HepG2 (cell line): ENCODE results near the gene ST3GAL4. TPM values are rescaled to one million over a fixed set of nuclear protein-coding genes. Genes with fewer than 3 reads are reported as not detected.

Experiments
- CREB1 ChIP-seq, 2 experiments: fragments of 450-650 bp in 1 of 2; IDR thresholded peaks; 2 replicates each; pipeline ENCODE4 v1.6.1; 2016 to 2017; ENCODE audit warnings: control low read depth in 1 of 2, mild to moderate bottlenecking in 1 of 2, missing compliant biosample characterization in 1 of 2, missing genetic modification characterization in 1 of 2
- DMAP1 ChIP-seq: IDR thresholded peaks from 2 replicates; pipeline ENCODE4 v1.6.1; 2016
- ERF ChIP-seq: IDR thresholded peaks from 2 replicates; pipeline ENCODE4 v1.6.1; 2018; ENCODE audit warnings: missing biosample characterization, missing genetic modification reagents
- LCORL ChIP-seq, 2 experiments: fragments of 450-650 bp in 1 of 2; sonication (generic) in 1 of 2; formaldehyde crosslinking in 1 of 2; IDR thresholded peaks; 2 replicates each; pipeline versions ENCODE4 v1.5.0 to v1.6.1; 2017 to 2020; ENCODE audit warnings: antibody characterized with exemption in 1 of 2, missing genetic modification reagents in 1 of 2
- MAFG ChIP-seq: sonication (generic); formaldehyde crosslinking; IDR thresholded peaks from 2 replicates; pipeline ENCODE4 v1.5.1; 2020; ENCODE audit warnings: mild to moderate bottlenecking, missing genetic modification reagents
- RAD51 ChIP-seq: fragments of 450-650 bp; IDR thresholded peaks from 2 replicates; pipeline ENCODE4 v1.6.1; 2016; ENCODE audit warnings: borderline replicate concordance
- REST ChIP-seq, 2 experiments: IDR thresholded peaks; 2 replicates each; pipeline ENCODE4 v1.6.1; 2011 to 2012; ENCODE audit warnings: low read length in 2 of 2, borderline replicate concordance in 1 of 2, low read depth in 1 of 2, mild to moderate bottlenecking in 1 of 2, moderate library complexity in 1 of 2
- REXO4 ChIP-seq: sonication (generic); formaldehyde crosslinking; IDR thresholded peaks from 2 replicates; pipeline ENCODE4 v1.8.0; 2022; ENCODE audit warnings: missing genetic modification reagents, mild to moderate bottlenecking, borderline replicate concordance
- RFX3 ChIP-seq: IDR thresholded peaks from 2 replicates; pipeline ENCODE4 v1.6.1; 2016; ENCODE audit warnings: missing biosample characterization, missing genetic modification reagents
- SIN3A ChIP-seq: IDR thresholded peaks from 2 replicates; pipeline ENCODE4 v1.6.1; 2011; ENCODE audit warnings: low read depth, mild to moderate bottlenecking, control low read depth, low read length, borderline replicate concordance
- ZNF138 ChIP-seq: sonication (generic); formaldehyde crosslinking; IDR thresholded peaks from 2 replicates; pipeline ENCODE4 v1.5.0; 2020; ENCODE audit warnings: mild to moderate bottlenecking, low read depth, missing genetic modification reagents
- ZNF746 ChIP-seq: sonication (generic); formaldehyde crosslinking; IDR thresholded peaks from 2 replicates; pipeline ENCODE4 v1.8.0; 2022; ENCODE audit warnings: mild to moderate bottlenecking, missing genetic modification reagents
- polyA plus RNA-seq, 8 experiments: library from polyadenylated mRNA; depleted of rRNA in 3 of 8; stranded (reverse) in 7 of 8; unstranded in 1 of 8; fragments of >200 nt; fragmentation: Illumina TruSeq in 4 of 8; extraction: Trizol in 4 of 8; gene quantifications; 2 replicates each; pipeline versions ENCODE4 v1.2.1 to v1.2.3, GENCODE V29; 2011 to 2016; ENCODE audit warnings: low read depth in 4 of 8, missing spikeins in 1 of 8, mixed read lengths in 1 of 8; ENCODE audit not compliant: insufficient read depth in 1 of 8
- total RNA-seq, 5 experiments: library from RNA; depleted of rRNA; stranded (reverse); fragments of >200 nt; fragmentation: Illumina TruSeq; extraction: Trizol; gene quantifications; 2 replicates each; pipeline ENCODE4 v1.2.3, GENCODE V29; 2016; ENCODE audit warnings: low read depth in 1 of 5
- TF ChIP-seq, protein P1 (sequence below): sonication (generic); formaldehyde crosslinking; conservative IDR thresholded peaks from 2 replicates; pipeline ENCODE4 v1.4.0; 2020; ENCODE audit warnings: mild to moderate bottlenecking, missing genetic modification reagents, moderate library complexity
- TF ChIP-seq, protein P2 (sequence below): IDR thresholded peaks from 2 replicates; pipeline ENCODE4 v1.6.1; 2016; ENCODE audit warnings: low read depth, borderline replicate concordance
- TF ChIP-seq, protein P3 (sequence below): sonication (generic); formaldehyde crosslinking; IDR thresholded peaks from 2 replicates; pipeline ENCODE4 v1.4.0; 2020; ENCODE audit warnings: mild to moderate bottlenecking, low read depth, missing genetic modification reagents
- TF ChIP-seq, protein P4 (sequence below): sonication (generic); formaldehyde crosslinking; IDR thresholded peaks from 2 replicates; pipeline ENCODE4 v1.4.0; 2020; ENCODE audit warnings: missing genetic modification reagents

The ST3GAL4 gene
- total and polyA plus RNA-seq, 2 of the 13 experiments (the other 11 are each of a cell fraction or from before 2014, with no cell fraction given) = 9.1 to 13.3 TPM

DNA sequence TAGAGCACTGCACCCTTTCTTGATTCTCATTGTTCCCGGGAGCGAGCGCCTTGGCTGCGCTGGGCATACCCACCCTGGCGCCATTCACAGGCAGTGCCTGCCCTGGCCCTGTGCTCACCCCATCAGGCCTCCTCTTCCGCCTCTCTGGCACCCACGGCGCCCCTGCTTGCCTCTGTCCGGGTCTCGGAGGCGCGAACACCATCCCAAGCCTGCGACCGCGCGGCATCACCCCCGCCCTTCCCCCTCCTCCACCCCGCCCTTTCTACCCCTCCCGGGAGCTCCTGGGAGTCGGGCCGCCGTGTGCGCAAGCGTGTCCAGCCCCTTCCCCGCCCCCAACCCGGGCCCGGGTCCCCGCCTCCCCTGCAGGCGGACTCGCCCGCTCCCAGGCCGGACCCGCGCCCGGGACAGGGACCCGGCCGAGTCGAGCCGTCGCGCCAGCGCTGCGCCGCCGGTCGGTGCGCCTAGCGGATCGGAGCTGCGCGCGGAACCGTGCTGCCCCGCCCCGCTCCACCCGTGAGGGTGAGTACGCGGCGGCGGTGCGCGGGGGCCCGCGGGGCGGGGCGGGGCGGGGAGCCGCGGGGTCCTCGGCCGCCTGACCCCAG, at the start of gene ST3GAL4 (continued):
- TF ChIP-seq, protein P1, sequence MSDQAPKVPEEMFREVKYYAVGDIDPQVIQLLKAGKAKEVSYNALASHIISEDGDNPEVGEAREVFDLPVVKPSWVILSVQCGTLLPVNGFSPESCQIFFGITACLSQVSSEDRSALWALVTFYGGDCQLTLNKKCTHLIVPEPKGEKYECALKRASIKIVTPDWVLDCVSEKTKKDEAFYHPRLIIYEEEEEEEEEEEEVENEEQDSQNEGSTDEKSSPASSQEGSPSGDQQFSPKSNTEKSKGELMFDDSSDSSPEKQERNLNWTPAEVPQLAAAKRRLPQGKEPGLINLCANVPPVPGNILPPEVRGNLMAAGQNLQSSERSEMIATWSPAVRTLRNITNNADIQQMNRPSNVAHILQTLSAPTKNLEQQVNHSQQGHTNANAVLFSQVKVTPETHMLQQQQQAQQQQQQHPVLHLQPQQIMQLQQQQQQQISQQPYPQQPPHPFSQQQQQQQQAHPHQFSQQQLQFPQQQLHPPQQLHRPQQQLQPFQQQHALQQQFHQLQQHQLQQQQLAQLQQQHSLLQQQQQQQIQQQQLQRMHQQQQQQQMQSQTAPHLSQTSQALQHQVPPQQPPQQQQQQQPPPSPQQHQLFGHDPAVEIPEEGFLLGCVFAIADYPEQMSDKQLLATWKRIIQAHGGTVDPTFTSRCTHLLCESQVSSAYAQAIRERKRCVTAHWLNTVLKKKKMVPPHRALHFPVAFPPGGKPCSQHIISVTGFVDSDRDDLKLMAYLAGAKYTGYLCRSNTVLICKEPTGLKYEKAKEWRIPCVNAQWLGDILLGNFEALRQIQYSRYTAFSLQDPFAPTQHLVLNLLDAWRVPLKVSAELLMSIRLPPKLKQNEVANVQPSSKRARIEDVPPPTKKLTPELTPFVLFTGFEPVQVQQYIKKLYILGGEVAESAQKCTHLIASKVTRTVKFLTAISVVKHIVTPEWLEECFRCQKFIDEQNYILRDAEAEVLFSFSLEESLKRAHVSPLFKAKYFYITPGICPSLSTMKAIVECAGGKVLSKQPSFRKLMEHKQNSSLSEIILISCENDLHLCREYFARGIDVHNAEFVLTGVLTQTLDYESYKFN = no peak
- TF ChIP-seq, protein P2, sequence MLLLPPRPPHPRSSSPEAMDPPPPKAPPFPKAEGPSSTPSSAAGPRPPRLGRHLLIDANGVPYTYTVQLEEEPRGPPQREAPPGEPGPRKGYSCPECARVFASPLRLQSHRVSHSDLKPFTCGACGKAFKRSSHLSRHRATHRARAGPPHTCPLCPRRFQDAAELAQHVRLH (CRISPR knock-in tag) = no peak
- TF ChIP-seq MAFG (CRISPR knock-in tag) = no peak
- peak; percentile 77 for TF ChIP-seq DMAP1 (CRISPR knock-in tag)
- TF ChIP-seq ZNF746 (CRISPR knock-in tag) = peak; percentile 8; the same call in 1 of the 2 replicates
- 0 out of 2 replicates have a peak, but pooled peaks have one; percentile 23 for TF ChIP-seq SIN3A
- TF ChIP-seq RFX3 = no peak
- TF ChIP-seq, protein P3, sequence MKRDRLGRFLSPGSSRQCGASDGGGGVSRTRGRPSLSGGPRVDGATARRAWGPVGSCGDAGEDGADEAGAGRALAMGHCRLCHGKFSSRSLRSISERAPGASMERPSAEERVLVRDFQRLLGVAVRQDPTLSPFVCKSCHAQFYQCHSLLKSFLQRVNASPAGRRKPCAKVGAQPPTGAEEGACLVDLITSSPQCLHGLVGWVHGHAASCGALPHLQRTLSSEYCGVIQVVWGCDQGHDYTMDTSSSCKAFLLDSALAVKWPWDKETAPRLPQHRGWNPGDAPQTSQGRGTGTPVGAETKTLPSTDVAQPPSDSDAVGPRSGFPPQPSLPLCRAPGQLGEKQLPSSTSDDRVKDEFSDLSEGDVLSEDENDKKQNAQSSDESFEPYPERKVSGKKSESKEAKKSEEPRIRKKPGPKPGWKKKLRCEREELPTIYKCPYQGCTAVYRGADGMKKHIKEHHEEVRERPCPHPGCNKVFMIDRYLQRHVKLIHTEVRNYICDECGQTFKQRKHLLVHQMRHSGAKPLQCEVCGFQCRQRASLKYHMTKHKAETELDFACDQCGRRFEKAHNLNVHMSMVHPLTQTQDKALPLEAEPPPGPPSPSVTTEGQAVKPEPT (CRISPR knock-in tag) = no peak
- no peak for TF ChIP-seq REXO4 (CRISPR knock-in tag)
- TF ChIP-seq RAD51 = no peak
- TF ChIP-seq ZNF138 = no peak
- 0 out of 2 replicates have a peak, but pooled peaks have one; percentile 20 for TF ChIP-seq ERF (CRISPR knock-in tag)
- no peak for TF ChIP-seq CREB1 (IDR thresholded peaks at IDR 0.05)
- no peak for TF ChIP-seq CREB1 (CRISPR knock-in tag; IDR thresholded peaks at IDR 0.05)
- TF ChIP-seq, protein P4, sequence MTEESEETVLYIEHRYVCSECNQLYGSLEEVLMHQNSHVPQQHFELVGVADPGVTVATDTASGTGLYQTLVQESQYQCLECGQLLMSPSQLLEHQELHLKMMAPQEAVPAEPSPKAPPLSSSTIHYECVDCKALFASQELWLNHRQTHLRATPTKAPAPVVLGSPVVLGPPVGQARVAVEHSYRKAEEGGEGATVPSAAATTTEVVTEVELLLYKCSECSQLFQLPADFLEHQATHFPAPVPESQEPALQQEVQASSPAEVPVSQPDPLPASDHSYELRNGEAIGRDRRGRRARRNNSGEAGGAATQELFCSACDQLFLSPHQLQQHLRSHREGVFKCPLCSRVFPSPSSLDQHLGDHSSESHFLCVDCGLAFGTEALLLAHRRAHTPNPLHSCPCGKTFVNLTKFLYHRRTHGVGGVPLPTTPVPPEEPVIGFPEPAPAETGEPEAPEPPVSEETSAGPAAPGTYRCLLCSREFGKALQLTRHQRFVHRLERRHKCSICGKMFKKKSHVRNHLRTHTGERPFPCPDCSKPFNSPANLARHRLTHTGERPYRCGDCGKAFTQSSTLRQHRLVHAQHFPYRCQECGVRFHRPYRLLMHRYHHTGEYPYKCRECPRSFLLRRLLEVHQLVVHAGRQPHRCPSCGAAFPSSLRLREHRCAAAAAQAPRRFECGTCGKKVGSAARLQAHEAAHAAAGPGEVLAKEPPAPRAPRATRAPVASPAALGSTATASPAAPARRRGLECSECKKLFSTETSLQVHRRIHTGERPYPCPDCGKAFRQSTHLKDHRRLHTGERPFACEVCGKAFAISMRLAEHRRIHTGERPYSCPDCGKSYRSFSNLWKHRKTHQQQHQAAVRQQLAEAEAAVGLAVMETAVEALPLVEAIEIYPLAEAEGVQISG = 0 out of 2 replicates have a peak, but pooled peaks have one; percentile 37
- TF ChIP-seq LCORL (IDR thresholded peaks at IDR 0.05) = no peak
- TF ChIP-seq LCORL (CRISPR knock-in tag; IDR thresholded peaks at IDR 0.05) = no peak
- no peak for TF ChIP-seq REST (IDR thresholded peaks at IDR 0.05; ENCODE audit: borderline replicate concordance in 1 of 2, low read depth in 1 of 2, low read length in 2 of 2)
